ENCODE data around the gene KCNAB1.

DNA sequence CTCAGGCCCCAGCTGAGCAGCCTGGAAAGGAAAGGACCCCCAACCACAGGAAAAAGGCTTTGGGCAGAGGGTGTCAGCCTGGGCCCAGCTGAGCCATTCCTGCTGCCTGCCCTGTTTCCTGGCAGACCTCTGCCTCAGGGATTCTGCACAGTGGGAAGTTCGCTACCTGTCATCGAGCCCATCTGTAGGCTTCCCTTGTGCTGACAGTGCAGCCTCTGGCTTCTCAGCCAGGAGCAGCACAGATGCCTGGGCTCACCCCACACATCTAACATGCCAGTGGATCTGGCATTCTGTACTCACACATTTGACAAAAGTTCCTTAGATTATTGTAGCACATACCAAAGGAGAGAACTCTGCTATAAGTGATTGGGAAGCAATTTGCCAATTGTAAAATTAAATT, 232.3 kb downstream of the KCNAB1 start:
- TF ChIP-seq, protein P1, sequence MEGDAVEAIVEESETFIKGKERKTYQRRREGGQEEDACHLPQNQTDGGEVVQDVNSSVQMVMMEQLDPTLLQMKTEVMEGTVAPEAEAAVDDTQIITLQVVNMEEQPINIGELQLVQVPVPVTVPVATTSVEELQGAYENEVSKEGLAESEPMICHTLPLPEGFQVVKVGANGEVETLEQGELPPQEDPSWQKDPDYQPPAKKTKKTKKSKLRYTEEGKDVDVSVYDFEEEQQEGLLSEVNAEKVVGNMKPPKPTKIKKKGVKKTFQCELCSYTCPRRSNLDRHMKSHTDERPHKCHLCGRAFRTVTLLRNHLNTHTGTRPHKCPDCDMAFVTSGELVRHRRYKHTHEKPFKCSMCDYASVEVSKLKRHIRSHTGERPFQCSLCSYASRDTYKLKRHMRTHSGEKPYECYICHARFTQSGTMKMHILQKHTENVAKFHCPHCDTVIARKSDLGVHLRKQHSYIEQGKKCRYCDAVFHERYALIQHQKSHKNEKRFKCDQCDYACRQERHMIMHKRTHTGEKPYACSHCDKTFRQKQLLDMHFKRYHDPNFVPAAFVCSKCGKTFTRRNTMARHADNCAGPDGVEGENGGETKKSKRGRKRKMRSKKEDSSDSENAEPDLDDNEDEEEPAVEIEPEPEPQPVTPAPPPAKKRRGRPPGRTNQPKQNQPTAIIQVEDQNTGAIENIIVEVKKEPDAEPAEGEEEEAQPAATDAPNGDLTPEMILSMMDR (optimal IDR thresholded peaks at IDR 0.05 in 1 of 3, IDR thresholded peaks at IDR 0.05 in 1 of 3, conservative IDR thresholded peaks at IDR 0.05 in 1 of 3; ENCODE audit: extremely low read depth in 1 of 3, insufficient read depth in 2 of 3, low read length in 3 of 3) = no peak
- TF ChIP-seq EZH2 (IDR thresholded peaks at IDR 0.05; ENCODE audit: low read length) = no peak

Data from keratinocyte (primary cell).